ENCODE data around the gene ABI1. TPM values are rescaled to one million over a fixed set of nuclear protein-coding genes. Genes with fewer than 3 reads are reported as not detected.

The ABI1 gene
- total and polyA plus RNA-seq, 3 donors from 2014 or later = 34.6 to 67.6 (median 48.0) TPM

DNA sequence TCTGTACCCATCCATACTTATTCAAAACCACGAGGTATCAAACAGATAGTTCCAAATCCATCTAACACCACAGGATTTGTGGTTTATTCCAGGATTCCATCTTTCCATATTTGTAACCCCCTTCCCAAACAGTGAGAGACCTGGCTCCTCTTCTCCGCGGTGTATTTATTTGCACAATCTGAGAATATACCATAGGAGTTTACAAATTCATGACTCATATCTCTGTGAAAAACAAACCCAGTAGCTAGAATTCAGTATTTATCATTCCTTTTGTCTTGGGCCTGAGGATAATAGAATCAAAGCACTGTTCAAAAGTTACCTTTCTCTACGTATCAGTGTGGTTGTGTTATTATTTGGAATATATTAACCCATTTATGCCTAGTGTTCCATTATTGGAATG, 131.4 kb downstream of the ABI1 start:
- no peaks in the 10 kb centered on the region for H3K36me3 ChIP-seq (ENCODE audit: low read depth, missing control alignments)
- H3K27ac ChIP-seq = no peak overlapping the region
- DNase-seq = no peak
- H3K27me3 ChIP-seq = no peaks in the 10 kb centered on the region
- no peaks in the 10 kb centered on the region for H3K9me3 ChIP-seq
- no peak overlapping the region for H3K4me3 ChIP-seq
- 89 to 91% methylated on average over 4 of the region's 4 CpGs for WGBS, 2 donors
- intact Hi-C loops (cut with DNase I; ENCODE audit: low total_unique reads) = no loop called here
- no peaks in the 10 kb centered on the region for H3K4me1 ChIP-seq
- TF ChIP-seq POLR2A (IDR thresholded peaks at IDR 0.05) = no peak
- TF ChIP-seq, protein P1, sequence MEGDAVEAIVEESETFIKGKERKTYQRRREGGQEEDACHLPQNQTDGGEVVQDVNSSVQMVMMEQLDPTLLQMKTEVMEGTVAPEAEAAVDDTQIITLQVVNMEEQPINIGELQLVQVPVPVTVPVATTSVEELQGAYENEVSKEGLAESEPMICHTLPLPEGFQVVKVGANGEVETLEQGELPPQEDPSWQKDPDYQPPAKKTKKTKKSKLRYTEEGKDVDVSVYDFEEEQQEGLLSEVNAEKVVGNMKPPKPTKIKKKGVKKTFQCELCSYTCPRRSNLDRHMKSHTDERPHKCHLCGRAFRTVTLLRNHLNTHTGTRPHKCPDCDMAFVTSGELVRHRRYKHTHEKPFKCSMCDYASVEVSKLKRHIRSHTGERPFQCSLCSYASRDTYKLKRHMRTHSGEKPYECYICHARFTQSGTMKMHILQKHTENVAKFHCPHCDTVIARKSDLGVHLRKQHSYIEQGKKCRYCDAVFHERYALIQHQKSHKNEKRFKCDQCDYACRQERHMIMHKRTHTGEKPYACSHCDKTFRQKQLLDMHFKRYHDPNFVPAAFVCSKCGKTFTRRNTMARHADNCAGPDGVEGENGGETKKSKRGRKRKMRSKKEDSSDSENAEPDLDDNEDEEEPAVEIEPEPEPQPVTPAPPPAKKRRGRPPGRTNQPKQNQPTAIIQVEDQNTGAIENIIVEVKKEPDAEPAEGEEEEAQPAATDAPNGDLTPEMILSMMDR (IDR thresholded peaks at IDR 0.05) = no peak

DNA sequence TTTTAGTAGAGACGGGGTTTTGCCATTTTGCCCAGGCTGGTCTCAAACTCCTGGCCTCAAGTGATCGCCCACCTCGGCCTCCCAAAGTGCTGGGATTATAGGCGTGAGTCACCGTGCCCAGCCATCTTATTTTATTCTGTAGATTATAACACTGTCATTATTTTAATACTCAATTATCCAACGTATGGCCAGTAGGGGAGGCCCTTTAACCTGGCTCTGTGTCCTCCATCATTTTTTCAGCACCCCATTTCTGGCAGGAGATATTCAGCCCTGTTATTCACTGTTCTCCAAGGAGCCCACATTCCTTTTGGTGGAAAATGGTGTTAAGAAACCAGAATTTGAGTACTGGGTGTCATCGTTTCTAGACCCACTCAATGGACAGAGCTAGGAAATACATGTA, 131.8 kb downstream of the ABI1 start:
- H3K9me3 ChIP-seq = no peaks in the 10 kb centered on the region
- no peak overlapping the region for H3K4me3 ChIP-seq
- TF ChIP-seq, protein P1 (IDR thresholded peaks at IDR 0.05) = no peak
- TF ChIP-seq POLR2A (IDR thresholded peaks at IDR 0.05) = no peak
- intact Hi-C loops (cut with DNase I; ENCODE audit: low total_unique reads) = no loop called here
- no peaks in the 10 kb centered on the region for H3K27me3 ChIP-seq
- H3K36me3 ChIP-seq (ENCODE audit: low read depth, missing control alignments) = no peaks in the 10 kb centered on the region
- no peak overlapping the region for H3K27ac ChIP-seq
- 89 to 90% methylated on average over 7 of the region's 7 CpGs for WGBS, 2 donors
- no peaks in the 10 kb centered on the region for H3K4me1 ChIP-seq
- DNase-seq = no peak

DNA sequence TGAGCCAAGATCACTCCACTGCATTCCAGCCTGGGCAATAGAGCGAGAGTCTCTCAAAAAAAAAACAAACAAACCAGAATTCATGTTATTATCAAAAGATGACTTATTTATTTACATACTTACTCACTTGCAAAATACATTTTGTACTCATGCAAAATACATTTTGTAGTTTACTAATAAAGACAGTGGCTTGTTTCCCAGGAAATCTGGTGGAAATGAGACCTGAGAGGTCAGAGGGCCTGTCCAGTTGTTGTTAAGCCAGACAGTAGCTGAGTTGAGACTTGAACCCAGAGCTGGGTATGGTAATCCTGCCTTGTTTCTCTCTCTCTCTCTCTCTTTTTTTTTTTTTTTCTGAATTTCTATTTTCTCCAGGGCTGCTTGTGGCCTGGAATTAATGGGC, 133.8 kb downstream of the ABI1 start:
- intact Hi-C loops (cut with DNase I; ENCODE audit: low total_unique reads) = no loop called here
- Histone ChIP-seq H3K27me3 (no peaks in the 10 kb centered on the region), H3K4me3 (no peak overlapping the region), H3K4me1 (no peaks in the 10 kb centered on the region), H3K36me3 (ENCODE audit: low read depth, missing control alignments) (no peaks in the 10 kb centered on the region), H3K9me3 (no peaks in the 10 kb centered on the region), H3K27ac (no peak overlapping the region)
- WGBS, 2 donors = 89 to 96% methylated on average over 1 of the region's 1 CpG
- no peak for DNase-seq
- TF ChIP-seq POLR2A (IDR thresholded peaks at IDR 0.05) = no peak

DNA sequence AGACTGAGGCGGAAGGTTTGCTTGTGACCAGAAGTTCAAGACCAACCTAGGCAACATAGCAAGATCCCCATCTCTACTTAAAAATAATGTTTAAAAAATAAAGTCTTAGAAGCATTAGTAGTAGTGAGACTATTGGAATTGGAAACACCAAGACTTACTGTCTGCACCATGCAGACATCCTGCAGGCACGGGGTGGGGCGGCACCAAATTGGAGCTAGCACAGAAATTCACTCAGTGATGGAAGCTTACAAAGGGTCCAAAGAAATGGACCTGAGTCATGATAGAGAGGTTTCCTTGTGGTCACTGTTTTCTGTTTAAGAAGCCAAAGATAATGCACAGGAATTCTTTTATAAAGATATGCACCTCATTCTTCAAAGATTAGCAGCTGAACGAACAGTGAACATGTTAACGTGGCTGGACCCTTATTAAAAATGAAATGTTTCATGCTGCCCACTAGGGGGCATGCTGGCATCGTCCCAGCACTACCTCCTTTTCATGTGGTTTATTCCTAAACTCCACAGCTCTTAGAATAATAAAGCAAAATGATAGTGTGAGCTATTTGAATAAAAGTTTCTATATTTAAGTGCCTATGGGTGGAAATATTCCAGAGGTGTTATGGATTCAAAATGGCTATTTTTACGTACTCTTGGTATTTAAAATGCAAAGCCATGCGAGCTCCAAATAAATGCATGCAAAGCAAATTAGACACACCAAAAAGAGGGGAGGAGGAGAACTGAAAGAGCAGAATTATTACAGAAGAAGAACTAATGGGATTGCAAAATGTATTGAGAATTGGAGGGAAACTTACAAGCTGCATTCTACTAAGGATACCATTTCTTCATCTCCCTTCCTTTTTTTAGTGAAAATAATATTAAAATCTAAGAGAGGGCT, 134.7 kb downstream of the ABI1 start:
- Histone ChIP-seq H3K27ac (no peak overlapping the region), H3K36me3 (ENCODE audit: low read depth, missing control alignments) (no peaks in the 10 kb centered on the region), H3K4me1 (no peaks in the 10 kb centered on the region), H3K4me3 (no peak overlapping the region), H3K9me3 (no peaks in the 10 kb centered on the region), H3K27me3 (no peaks in the 10 kb centered on the region)
- intact Hi-C loops (cut with DNase I; ENCODE audit: low total_unique reads) = no loop called here
- WGBS, 2 donors = 65 to 73% methylated on average over 8 of the region's 8 CpGs
- DNase-seq = peak; percentile 60
- no peak for TF ChIP-seq POLR2A (IDR thresholded peaks at IDR 0.05)
- TF ChIP-seq, protein P1 (IDR thresholded peaks at IDR 0.05) = peak; percentile 74 to 85 (median 79)

DNA sequence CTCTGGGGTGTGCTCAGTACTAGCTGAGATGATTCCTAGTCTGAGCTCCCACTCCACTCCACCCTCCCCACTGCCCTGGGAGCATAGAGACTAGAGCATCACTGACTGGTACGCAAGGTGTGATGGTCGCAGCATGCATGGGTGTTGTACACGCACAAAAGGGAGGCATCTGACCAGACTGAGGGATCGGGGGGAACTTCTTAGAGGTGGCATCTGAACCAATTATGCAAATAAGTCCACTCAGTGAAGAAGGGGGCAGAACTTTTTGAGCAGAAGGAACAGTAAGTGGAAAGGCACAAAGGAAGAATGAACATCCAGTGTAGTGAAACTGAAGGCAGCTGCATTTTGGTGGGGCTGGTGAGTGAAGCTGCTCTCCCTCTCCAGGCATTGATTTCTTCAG, 137.7 kb downstream of the ABI1 start:
- Histone ChIP-seq H3K9me3 (no peaks in the 10 kb centered on the region), H3K4me3 (no peak overlapping the region), H3K4me1 (no peaks in the 10 kb centered on the region), H3K27me3 (no peaks in the 10 kb centered on the region), H3K27ac (no peak overlapping the region), H3K36me3 (ENCODE audit: low read depth, missing control alignments) (no peaks in the 10 kb centered on the region)
- DNase-seq = no peak
- WGBS, 2 donors = 86 to 96% methylated on average over 4 of the region's 4 CpGs
- intact Hi-C loops (cut with DNase I; ENCODE audit: low total_unique reads) = no loop called here
- no peak for TF ChIP-seq POLR2A (IDR thresholded peaks at IDR 0.05)
- TF ChIP-seq, protein P1 (IDR thresholded peaks at IDR 0.05) = no peak

Measured in testis (tissue), 3 donors.